BLaER1 (cell line): ENCODE results near the gene NKX2-1.

Experiments
- H3K27ac ChIP-seq: shearing (Covaris generic); formaldehyde crosslinking; 2 replicates; pipeline ENCODE4 v1.8.1; 2022
- H3K27me3 ChIP-seq: shearing (Covaris generic); formaldehyde crosslinking; 2 replicates; pipeline ENCODE4 v1.8.1; 2022
- H3K36me3 ChIP-seq: shearing (Covaris generic); formaldehyde crosslinking; 2 replicates; pipeline ENCODE4 v1.8.1; 2022
- H3K4me1 ChIP-seq: shearing (Covaris generic); formaldehyde crosslinking; 2 replicates; pipeline ENCODE4 v1.8.1; 2022
- H3K4me2 ChIP-seq: shearing (Covaris generic); formaldehyde crosslinking; 2 replicates; pipeline ENCODE4 v1.8.1; 2022
- H3K4me3 ChIP-seq: shearing (Covaris generic); formaldehyde crosslinking; 2 replicates; pipeline ENCODE4 v1.8.1; 2022
- H3K9ac ChIP-seq: shearing (Covaris generic); formaldehyde crosslinking; 2 replicates; pipeline ENCODE4 v1.8.1; 2022
- H3K9me3 ChIP-seq: shearing (Covaris generic); formaldehyde crosslinking; 2 replicates; pipeline ENCODE4 v1.8.1; 2022
- H4K20me1 ChIP-seq: shearing (Covaris generic); formaldehyde crosslinking; 2 replicates; pipeline ENCODE4 v1.8.1; 2022
- Cebpa-rat ChIP-seq: shearing (Covaris generic); IDR thresholded peaks from 2 replicates; pipeline ENCODE4 v1.8.1; 2022

NKX2-1 gene

DNA sequence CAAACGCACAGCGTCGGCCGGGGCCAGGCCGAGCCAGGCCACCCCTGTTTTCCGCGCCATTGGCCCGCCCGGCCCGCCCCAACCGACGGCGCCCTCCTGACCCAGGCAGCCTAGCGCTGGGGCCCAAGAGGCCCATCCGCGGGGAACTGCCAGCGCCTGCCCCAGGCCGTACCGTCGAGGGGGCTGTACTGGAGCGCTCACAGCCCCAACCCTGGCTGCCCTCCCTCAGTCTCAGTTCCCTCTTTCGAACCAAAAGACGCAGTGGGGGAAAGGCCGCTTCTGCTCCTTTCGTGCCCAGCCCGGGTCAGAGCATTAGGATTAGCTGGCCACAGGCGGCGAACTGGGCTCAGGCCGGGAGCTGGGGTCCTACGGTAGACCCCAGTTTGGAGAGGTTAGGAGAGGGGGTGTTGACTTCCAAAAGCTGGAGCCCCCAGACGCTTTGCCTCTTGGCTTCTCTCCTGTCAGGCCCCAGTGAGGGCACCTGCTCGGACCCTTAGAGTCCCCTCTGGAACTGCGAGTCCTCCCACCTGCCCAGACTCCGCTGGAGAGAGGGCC is 1.9 kb downstream of the NKX2-1 start:
- Histone ChIP-seq H3K4me1 (no peaks in the 10 kb centered on the region), H3K27me3 (no peaks in the 10 kb centered on the region), H3K9me3 (peaks cover 88% of the 10 kb centered on the region), H3K4me3 (no peak overlapping the region), H3K9ac (no peak overlapping the region), H3K27ac (no peak overlapping the region), H4K20me1 (no peaks in the 10 kb centered on the region), H3K4me2 (no peak overlapping the region), H3K36me3 (no peaks in the 10 kb centered on the region)
- TF ChIP-seq Cebpa-rat, result no peak

DNA sequence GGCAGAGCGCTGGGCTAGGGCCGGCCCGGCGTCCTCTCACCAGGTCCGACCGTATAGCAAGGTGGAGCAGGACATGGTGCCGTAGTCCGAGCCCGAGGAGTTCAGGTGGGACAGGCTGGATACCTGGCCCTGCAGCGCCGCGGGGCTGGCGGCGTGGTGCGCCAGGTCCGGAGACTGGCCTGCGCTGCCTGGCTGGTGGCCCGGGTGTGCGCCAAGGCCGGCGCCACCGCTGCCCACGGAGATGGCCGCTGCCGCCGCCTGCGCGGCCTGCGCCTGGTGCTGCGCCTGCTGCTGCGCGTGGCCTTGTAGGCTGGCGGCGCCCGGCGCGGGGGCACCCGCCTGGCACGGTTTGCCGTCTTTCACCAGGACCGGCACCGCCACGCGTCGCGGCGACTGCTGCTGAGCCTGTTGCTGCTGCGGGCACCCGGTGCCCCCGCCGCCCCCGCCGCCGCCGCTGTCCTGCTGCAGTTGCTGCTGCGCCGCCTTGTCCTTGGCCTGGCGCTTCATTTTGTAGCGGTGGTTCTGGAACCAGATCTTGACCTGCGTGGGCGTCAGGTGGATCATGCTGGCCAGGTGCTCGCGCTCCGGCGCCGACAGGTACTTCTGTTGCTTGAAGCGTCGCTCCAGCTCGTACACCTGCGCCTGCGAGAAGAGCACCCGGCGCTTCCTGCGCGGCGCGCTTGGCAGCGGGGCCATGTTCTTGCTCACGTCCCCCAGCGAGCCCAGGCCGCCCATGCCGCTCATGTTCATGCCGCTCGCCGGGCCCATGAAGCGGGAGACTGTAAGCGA is 2.6 kb downstream of the NKX2-1 start:
- H3K9ac ChIP-seq, result no peak overlapping the region
- H3K36me3 ChIP-seq, result no peaks in the 10 kb centered on the region
- no peak overlapping the region for H3K4me2 ChIP-seq
- H4K20me1 ChIP-seq, result no peaks in the 10 kb centered on the region
- no peaks in the 10 kb centered on the region for H3K4me1 ChIP-seq
- peaks cover 85% of the 10 kb centered on the region for H3K9me3 ChIP-seq
- no peak for TF ChIP-seq Cebpa-rat
- H3K27me3 ChIP-seq, result 0 out of 2 replicates have a peak, but pooled peaks cover under 1% of the 10 kb centered on the region
- H3K27ac ChIP-seq, result no peak overlapping the region
- no peak overlapping the region for H3K4me3 ChIP-seq

DNA sequence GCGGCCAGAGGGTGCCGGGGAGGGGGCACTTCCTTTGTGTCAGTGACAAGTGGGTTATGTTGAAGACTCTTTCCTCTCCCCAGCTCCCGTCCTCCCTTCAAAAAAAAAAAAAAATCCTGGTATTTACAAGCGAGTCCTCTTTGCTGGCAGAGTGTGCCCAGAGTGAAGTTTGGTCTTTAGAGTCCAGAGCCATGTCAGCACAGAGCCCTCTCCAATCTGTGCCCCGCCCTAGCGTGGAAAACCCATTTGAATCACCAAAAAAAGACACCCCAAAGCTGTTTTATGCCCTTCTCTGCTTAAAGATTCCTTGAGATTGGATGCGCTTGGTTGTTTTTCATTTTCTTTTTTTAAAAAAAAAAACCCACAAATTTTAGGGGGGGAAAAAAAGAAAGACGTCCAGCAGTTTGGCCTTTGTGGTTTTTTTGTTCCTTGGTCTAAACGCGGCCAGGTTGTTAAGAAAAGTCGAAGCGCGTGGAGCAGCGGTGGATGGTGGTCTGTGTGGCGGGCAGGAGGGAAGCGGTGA is 3.3 kb downstream of the NKX2-1 start:
- no peak overlapping the region for H3K4me2 ChIP-seq
- H3K4me3 ChIP-seq, result no peak overlapping the region
- no peaks in the 10 kb centered on the region for H4K20me1 ChIP-seq
- no peaks in the 10 kb centered on the region for H3K4me1 ChIP-seq
- H3K27ac ChIP-seq, result no peak overlapping the region
- peaks cover 78% of the 10 kb centered on the region for H3K9me3 ChIP-seq
- H3K9ac ChIP-seq, result no peak overlapping the region
- 0 out of 2 replicates have a peak, but pooled peaks cover 3% of the 10 kb centered on the region for H3K27me3 ChIP-seq
- TF ChIP-seq Cebpa-rat, result no peak
- H3K36me3 ChIP-seq, result no peaks in the 10 kb centered on the region

DNA sequence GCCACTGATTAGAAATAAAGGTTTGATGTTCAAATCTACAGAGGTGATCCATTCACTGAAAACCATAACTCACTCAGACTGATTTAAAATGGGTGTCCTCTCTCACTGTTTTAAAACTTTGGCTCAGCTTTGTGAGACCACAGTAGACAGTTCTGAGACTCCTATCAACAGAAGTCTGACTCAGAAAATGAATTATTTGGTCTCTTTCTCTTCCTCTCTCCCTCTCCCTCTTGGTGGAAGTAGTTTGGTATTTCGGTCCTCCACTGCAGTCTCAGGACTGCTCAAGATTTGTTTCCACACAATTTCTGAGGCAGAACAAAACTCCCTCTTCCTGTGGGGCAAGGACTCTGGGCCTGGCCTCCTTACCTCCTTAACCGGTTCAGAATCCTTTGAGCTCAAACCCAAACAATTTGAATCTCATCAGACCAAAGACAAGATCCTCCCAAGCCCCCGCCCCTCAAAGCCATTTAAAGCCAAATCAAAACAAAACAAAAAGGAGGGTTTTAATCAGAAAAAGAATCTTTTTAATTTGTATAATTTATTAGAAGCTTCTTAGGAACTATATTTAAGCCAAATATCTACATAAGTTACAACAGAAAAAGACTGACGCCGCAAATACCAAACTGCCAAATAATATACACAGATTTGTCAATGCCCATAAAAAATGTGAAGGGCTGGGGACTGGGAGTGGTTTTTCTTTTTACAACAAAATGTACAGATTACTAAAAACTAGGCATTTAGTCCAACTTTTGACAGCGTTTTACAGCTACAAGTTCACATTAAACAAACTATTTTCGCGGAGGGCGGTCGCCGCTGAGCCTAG is 3.9 kb downstream of the NKX2-1 start:
- Histone ChIP-seq H3K9me3 (peaks cover 72% of the 10 kb centered on the region), H3K27me3 (0 out of 2 replicates have a peak, but pooled peaks cover 3% of the 10 kb centered on the region), H3K4me3 (no peak overlapping the region), H3K9ac (no peak overlapping the region), H3K27ac (no peak overlapping the region), H4K20me1 (no peaks in the 10 kb centered on the region), H3K4me2 (no peak overlapping the region), H3K36me3 (no peaks in the 10 kb centered on the region), H3K4me1 (no peaks in the 10 kb centered on the region)
- no peak for TF ChIP-seq Cebpa-rat

DNA sequence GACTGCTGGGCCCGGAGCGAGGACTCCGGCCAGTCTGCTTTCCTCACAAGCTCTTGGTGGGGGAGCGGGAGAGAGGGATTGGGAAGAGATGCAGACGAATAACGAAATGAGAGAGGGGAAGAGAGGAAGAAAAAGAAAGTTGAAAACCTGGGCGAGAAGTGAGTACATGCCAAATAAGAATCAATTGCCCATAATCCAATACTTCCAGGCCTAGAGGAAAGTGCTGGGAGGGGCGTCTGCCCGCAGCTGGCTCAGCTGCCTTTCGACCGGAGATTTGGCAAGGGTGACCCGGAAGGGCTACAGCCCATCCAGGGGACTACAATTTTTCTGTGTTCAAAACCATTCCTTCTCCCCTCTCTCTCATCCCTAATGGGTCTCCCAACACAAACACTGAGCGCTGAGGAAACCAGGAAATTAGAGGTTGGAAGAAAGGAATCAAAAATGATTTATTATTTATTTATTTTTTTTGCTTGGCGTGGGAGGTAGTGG is 4.9 kb downstream of the NKX2-1 start:
- no peak overlapping the region for H3K4me3 ChIP-seq
- H4K20me1 ChIP-seq, result no peaks in the 10 kb centered on the region
- H3K4me2 ChIP-seq, result no peak overlapping the region
- no peaks in the 10 kb centered on the region for H3K4me1 ChIP-seq
- no peak overlapping the region for H3K9ac ChIP-seq
- H3K27ac ChIP-seq, result no peak overlapping the region
- H3K9me3 ChIP-seq, result peaks cover 63% of the 10 kb centered on the region
- H3K36me3 ChIP-seq, result no peaks in the 10 kb centered on the region
- peaks cover 3% of the 10 kb centered on the region; the same call in 1 of the 2 replicates for H3K27me3 ChIP-seq
- no peak for TF ChIP-seq Cebpa-rat

DNA sequence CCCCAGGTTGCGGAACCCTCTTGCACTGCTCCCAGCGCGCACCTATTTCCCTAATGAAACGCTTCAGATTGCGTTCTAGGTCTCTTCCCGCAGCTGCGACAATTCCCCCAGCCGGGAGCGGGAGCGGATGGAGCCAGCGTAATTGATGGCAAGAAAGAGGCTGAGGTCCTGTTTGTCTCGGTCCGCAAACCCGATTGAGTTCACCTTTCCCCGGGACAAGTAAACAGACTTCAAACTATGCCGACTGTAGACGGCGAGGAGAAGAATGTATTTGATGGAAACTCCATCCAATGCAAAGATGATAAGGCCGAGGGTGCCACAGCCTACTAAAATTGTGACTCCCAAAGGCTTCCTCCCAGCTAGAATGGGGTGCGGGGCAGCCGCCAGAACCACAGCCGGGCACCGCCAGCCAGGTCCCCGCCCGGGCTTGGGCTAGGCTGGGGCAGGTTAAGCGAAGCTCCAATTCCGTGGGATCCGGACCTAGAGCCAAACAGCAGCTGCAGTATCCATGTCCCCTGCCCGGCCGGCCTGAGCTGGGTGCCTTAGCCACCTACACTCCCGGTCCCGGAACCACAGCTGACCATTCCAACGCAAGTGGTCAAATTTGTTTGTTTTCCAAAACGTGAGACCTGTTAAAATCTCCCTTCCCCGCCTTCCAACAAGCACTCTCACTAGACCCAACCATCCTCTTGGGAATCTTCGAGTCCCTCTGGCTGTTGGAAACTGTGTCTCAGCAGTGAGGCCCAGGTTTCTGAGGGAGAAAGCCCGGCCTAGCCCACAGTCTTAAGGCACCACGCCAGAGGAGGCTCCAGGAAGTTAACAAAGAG is 5.5 kb downstream of the NKX2-1 start:
- Histone ChIP-seq H3K9me3 (peaks cover 57% of the 10 kb centered on the region), H3K4me3 (no peak overlapping the region), H3K9ac (no peak overlapping the region), H3K36me3 (no peaks in the 10 kb centered on the region), H4K20me1 (no peaks in the 10 kb centered on the region), H3K4me2 (no peak overlapping the region), H3K27me3 (peaks cover 3% of the 10 kb centered on the region; the same call in 1 of the 2 replicates), H3K4me1 (no peaks in the 10 kb centered on the region), H3K27ac (no peak overlapping the region)
- no peak for TF ChIP-seq Cebpa-rat

DNA sequence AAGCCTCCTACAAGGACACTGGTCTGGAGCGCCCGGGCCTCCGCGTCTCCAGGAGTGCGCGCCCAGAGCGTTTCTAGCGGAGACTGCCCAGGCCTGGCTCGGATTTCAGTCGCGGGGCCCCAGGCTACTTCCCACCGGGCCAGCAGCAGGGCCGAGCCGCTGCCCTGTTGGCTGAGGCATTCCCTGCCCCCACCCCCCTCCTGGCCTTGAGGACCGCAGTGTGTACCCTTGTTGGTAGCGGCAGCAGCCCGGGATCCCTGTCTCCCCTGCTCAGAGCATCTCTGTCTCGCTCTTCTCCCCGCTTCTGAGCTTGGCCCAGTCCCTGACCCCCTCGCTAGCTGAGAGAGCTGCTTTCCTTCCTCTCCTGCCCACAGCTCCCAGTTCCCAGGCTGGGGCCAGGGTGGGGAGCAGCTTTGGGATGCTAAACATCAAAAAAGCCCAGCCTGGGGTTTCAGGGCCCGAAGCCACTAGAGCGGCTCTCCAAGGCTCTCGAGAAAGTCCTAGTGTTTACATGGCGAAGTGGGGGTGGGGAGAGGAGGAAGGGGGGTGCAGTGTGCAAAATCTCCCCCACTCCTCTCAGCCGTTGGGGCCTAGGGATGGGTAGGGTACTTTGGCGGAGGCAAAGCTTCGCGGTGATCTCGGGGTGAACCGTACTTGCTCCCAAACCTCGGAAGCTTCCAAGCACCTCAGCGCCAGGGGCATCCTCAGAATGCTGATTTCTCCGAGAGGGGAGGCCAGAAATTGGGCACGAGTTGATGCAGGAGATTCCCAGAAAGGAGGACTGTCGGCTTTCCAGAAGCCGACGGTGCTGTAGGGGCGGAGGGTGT is 6.4 kb downstream of the NKX2-1 start:
- H3K4me3 ChIP-seq, result no peak overlapping the region
- H3K36me3 ChIP-seq, result no peaks in the 10 kb centered on the region
- H3K4me2 ChIP-seq, result no peak overlapping the region
- no peak overlapping the region for H3K9ac ChIP-seq
- no peak overlapping the region for H3K27ac ChIP-seq
- H3K27me3 ChIP-seq, result peaks cover 4% of the 10 kb centered on the region; the same call in 1 of the 2 replicates
- no peaks in the 10 kb centered on the region for H4K20me1 ChIP-seq
- no peaks in the 10 kb centered on the region for H3K4me1 ChIP-seq
- H3K9me3 ChIP-seq, result peaks cover 54% of the 10 kb centered on the region
- no peak for TF ChIP-seq Cebpa-rat

DNA sequence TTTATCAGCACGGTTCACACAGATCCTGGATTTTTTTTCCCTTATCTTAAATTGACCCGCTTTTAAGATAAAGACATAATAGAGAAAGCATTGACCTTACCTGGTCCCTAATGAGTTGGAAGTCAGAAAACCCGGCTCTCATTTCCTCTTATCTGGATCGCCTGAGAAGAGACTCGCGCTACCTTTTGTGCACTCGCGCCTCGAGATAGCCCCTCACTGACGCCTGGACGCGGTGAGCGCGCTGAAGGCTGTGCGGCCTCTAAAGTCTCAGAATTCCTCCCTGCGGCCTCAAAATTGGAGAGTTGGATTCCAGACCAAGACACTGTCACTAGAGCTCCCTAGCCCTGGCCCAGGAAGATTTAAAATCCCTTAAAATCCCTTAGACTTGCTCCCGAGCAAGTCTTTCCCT is 7.0 kb downstream of the NKX2-1 start:
- H3K4me2 ChIP-seq, result no peak overlapping the region
- no peaks in the 10 kb centered on the region for H3K36me3 ChIP-seq
- peaks cover 51% of the 10 kb centered on the region for H3K9me3 ChIP-seq
- peaks cover 7% of the 10 kb centered on the region; the same call in 1 of the 2 replicates for H3K27me3 ChIP-seq
- no peak overlapping the region for H3K27ac ChIP-seq
- no peak overlapping the region for H3K4me3 ChIP-seq
- H3K4me1 ChIP-seq, result no peaks in the 10 kb centered on the region
- no peak overlapping the region for H3K9ac ChIP-seq
- H4K20me1 ChIP-seq, result no peaks in the 10 kb centered on the region
- TF ChIP-seq Cebpa-rat, result no peak
